Thoracic aorta endothelial cell (primary cell): ENCODE results near the gene TNNC2. TPM values are rescaled to one million over a fixed set of nuclear protein-coding genes. Genes with fewer than 3 reads are reported as not detected.

ENCODE experiments used
- small RNA-seq: library from RNA; depleted of rRNA; stranded (forward); fragments of <200 nt; gene quantifications from one replicate; pipeline ENCODE3, GENCODE V24; 2012
- total RNA-seq: library from RNA; depleted of rRNA; stranded (reverse); fragments of >200 nt; gene quantifications from 2 replicates; pipeline ENCODE4 v1.2.3, GENCODE V29; 2012

TNNC2 gene
- not detected in 2 replicates for total RNA-seq

GRCh38 chr20:45827030-45827652 is at the start of gene TNNC2:
Gene TNNC2, minus strand, starts transcription at chr20:45827312. Its CDS starts 64 bp downstream, at chr20:45827248.

GRCh38 chr20:45857114-45857881 is 30.2 kb upstream of the TNNC2 start, which contains the start of the genes ACOT8 and ZSWIM3:
Gene ACOT8, minus strand, starts transcription at chr20:45857392. Its CDS starts 77 bp downstream, at chr20:45857315.
Gene ZSWIM3, plus strand, starts transcription at chr20:45857614. Its CDS starts 212 bp downstream, at chr20:45857826.

GRCh38 chr20:45833030-45833882 is 6.1 kb upstream of the TNNC2 start, which contains the start of gene SNX21:
Gene SNX21, plus strand, starts transcription at chr20:45833799. Its CDS starts 121 bp downstream, at chr20:45833920.

GRCh38 chr20:45812157-45813005 is 14.7 kb downstream of the TNNC2 start, which contains the start of gene UBE2C:
Gene UBE2C, plus strand, starts transcription at chr20:45812644. Its CDS starts 52 bp downstream, at chr20:45812696.

Small RNAs within 50 kb of the gene (small RNA-seq; reads per million reads assigned to genes)
- gene RNU6ATAC38P: 3.0 reads per million, percentile 65 among the genes with 10 or more reads in this experiment

Other genes starting within 250 kb of the TNNC2 start
- gene WFDC8, start 248.0 kb downstream of the TNNC2 start, total RNA-seq: not detected in 2 replicates
- not detected in 2 replicates for gene WFDC10A, start 197.6 kb downstream of the TNNC2 start, total RNA-seq
- gene WFDC9, start 196.0 kb downstream of the TNNC2 start, total RNA-seq: not detected in 2 replicates
- not detected in 2 replicates for gene WFDC11, start 157.1 kb downstream of the TNNC2 start, total RNA-seq
- gene WFDC13, start 125.3 kb downstream of the TNNC2 start, total RNA-seq: not detected in 2 replicates
- not detected in 2 replicates for gene WFDC10B, start 122.3 kb downstream of the TNNC2 start, total RNA-seq
- gene SPINT4, start 105.0 kb downstream of the TNNC2 start, total RNA-seq: not detected in 2 replicates
- 0.13 TPM in 1 of 2 replicates, not detected in the other for gene WFDC3, start 35.4 kb downstream of the TNNC2 start, total RNA-seq
- 18.8 and 22.7 TPM in 2 replicates for gene DNTTIP1, start 35.4 kb downstream of the TNNC2 start, total RNA-seq
- 34.0 and 61.5 TPM in 2 replicates for gene UBE2C, start 14.7 kb downstream of the TNNC2 start, total RNA-seq
- 19.8 and 22.3 TPM in 2 replicates for gene SNX21, start 6.5 kb upstream of the TNNC2 start, total RNA-seq
- gene ACOT8, start 30.1 kb upstream of the TNNC2 start, total RNA-seq: 16.8 and 24.0 TPM in 2 replicates
- gene ZSWIM3, start 30.3 kb upstream of the TNNC2 start, total RNA-seq: 4.8 and 5.4 TPM in 2 replicates
- 9.3 and 10.4 TPM in 2 replicates for gene ZSWIM1, start 53.9 kb upstream of the TNNC2 start, total RNA-seq
- gene SPATA25, start 60.3 kb upstream of the TNNC2 start, total RNA-seq: 0.79 and 1.2 TPM in 2 replicates
- 2.0 and 3.3 TPM in 2 replicates for gene NEURL2, start 63.9 kb upstream of the TNNC2 start, total RNA-seq
- gene CTSA, start 64.0 kb upstream of the TNNC2 start, total RNA-seq: 55.5 and 55.7 TPM in 2 replicates
- gene PLTP, start 84.8 kb upstream of the TNNC2 start, total RNA-seq: 13.4 and 17.0 TPM in 2 replicates
- gene PCIF1, start 107.4 kb upstream of the TNNC2 start, total RNA-seq: 12.2 and 15.7 TPM in 2 replicates
- gene ZNF335, start 144.9 kb upstream of the TNNC2 start, total RNA-seq: 18.6 and 20.5 TPM in 2 replicates
- not detected in 2 replicates for gene MMP9, start 181.6 kb upstream of the TNNC2 start, total RNA-seq
- under 0.01 and 0.22 TPM in 2 replicates for gene SLC12A5, start 201.9 kb upstream of the TNNC2 start, total RNA-seq